ENCODE results near the gene KIRREL3.

KIRREL3 gene

GRCh38 chr11:126700768-126701519, 299.6 kb downstream of the KIRREL3 start:
- no peak overlapping the region for H3K4me3 ChIP-seq (ENCODE audit: low read length)
- TF ChIP-seq CTCF (IDR thresholded peaks at IDR 0.05; ENCODE audit: insufficient read depth, low read depth, low read length, missing control alignments), result no peak
- DNase-seq (ENCODE audit: low read depth), result no peak

- DNase-seq (ENCODE audit: low read depth), result no peak
- H3K4me3 ChIP-seq (ENCODE audit: low read length), result no peak overlapping the region
- TF ChIP-seq CTCF (IDR thresholded peaks at IDR 0.05; ENCODE audit: insufficient read depth, low read depth, low read length, missing control alignments), result no peak
Observed at GRCh38 chr11:126698576-126698975, 302.0 kb downstream of the KIRREL3 start.

- no peak for DNase-seq (ENCODE audit: low read depth)
- no peak for TF ChIP-seq CTCF (IDR thresholded peaks at IDR 0.05; ENCODE audit: insufficient read depth, low read depth, low read length, missing control alignments)
- H3K4me3 ChIP-seq (ENCODE audit: low read length), result no peak overlapping the region
Observed at GRCh38 chr11:126697936-126698335, 302.6 kb downstream of the KIRREL3 start.

- TF ChIP-seq CTCF (IDR thresholded peaks at IDR 0.05; ENCODE audit: insufficient read depth, low read depth, low read length, missing control alignments), result no peak
- no peak for DNase-seq (ENCODE audit: low read depth)
Observed at GRCh38 chr11:126696982-126697381, 303.6 kb downstream of the KIRREL3 start.

GRCh38 chr11:126695293-126695692, 305.3 kb downstream of the KIRREL3 start:
- DNase-seq (ENCODE audit: low read depth), result no peak
- no peak overlapping the region for H3K4me3 ChIP-seq (ENCODE audit: low read length)
- TF ChIP-seq CTCF (IDR thresholded peaks at IDR 0.05; ENCODE audit: insufficient read depth, low read depth, low read length, missing control alignments), result no peak

More at GRCh38 chr11:126696982-126697381, 303.6 kb downstream of the KIRREL3 start:
- H3K4me3 ChIP-seq (ENCODE audit: low read length), result no peak overlapping the region

GRCh38 chr11:126694065-126694625, 306.4 kb downstream of the KIRREL3 start:
- H3K4me3 ChIP-seq (ENCODE audit: low read length), result no peak overlapping the region
- no peak for DNase-seq (ENCODE audit: low read depth)
- TF ChIP-seq CTCF (IDR thresholded peaks at IDR 0.05; ENCODE audit: insufficient read depth, low read depth, low read length, missing control alignments), result no peak

GRCh38 chr11:126687477-126687876, 313.1 kb downstream of the KIRREL3 start:
- no peak for TF ChIP-seq CTCF (IDR thresholded peaks at IDR 0.05; ENCODE audit: insufficient read depth, low read depth, low read length, missing control alignments)
- no peak for DNase-seq (ENCODE audit: low read depth)

More at GRCh38 chr11:126687477-126687876, 313.1 kb downstream of the KIRREL3 start:
- no peak overlapping the region for H3K4me3 ChIP-seq (ENCODE audit: low read length)

All from epithelial cell of esophagus (primary cell).